HCT116 (cell line): ENCODE data around the gene ATP12A. TPM values are rescaled to one million over a fixed set of nuclear protein-coding genes. Genes with fewer than 3 reads are reported as not detected.

Experiments used
- ATAC-seq: fragments of 200-7000 bp; cut with Tn5 transposase; 2 replicates; pipeline ENCODE4 v1.9.1; 2020; ENCODE audit warnings: mild to moderate bottlenecking, moderate library complexity
- BruUV-seq: library from RNA; stranded (reverse); fragments of 400-500 nt; replicated peaks from 2 replicates; lab custom pipeline; 2021; lab: Mats Ljungman, UMichigan
- CTCF ChIA-PET: fragments of 300-600 bp; sonication (Branson Sonifier 250); formaldehyde crosslinking; loops from one replicate; lab custom pipeline; 2021; ENCODE audit warnings: antibody characterized with exemption; lab: Charles Lee
- POLR2A ChIA-PET: fragments of 300-600, 350-600 bp; sonication (Branson Sonifier 250); formaldehyde crosslinking; loops from one replicate; lab custom pipeline; 2021; ENCODE audit warnings: antibody characterized with exemption; lab: Charles Lee
- RAD21 ChIA-PET, 2 experiments: fragments of 300-600 bp; sonication (Branson Sonifier 250); formaldehyde crosslinking; loops; one replicate each; lab custom pipeline; 2023; ENCODE audit warnings: low total read pairs in 2 of 2; ENCODE audit not compliant: uncharacterized antibody in 2 of 2, unreplicated experiment in 2 of 2, low non-redundant PET in 1 of 2; lab: Charles Lee
- DNase-seq: peaks from one replicate; pipeline ENCODE4 v3.0.0-alpha.2; 2010; ENCODE audit warnings: low read depth, low spot score
- H2AFZ ChIP-seq: fragments of 200-600 bp; shearing (Covaris generic), sonication (generic); 2 replicates; pipeline ENCODE4 v1.6.1; 2017; ENCODE audit warnings: low read depth, mixed run types, mixed read lengths, antibody characterized with exemption, low read length; ENCODE audit not compliant: poor library complexity, severe bottlenecking
- H3K27ac ChIP-seq: 2 replicates; pipeline ENCODE4 v1.5.1; 2012; ENCODE audit warnings: low read depth, low read length
- H3K27me3 ChIP-seq: fragments of 200-600 bp; sonication (generic); 2 replicates; pipeline ENCODE4 v1.6.1; 2016; ENCODE audit warnings: mixed run types, low read length, mixed read lengths; ENCODE audit not compliant: insufficient read depth
- H3K36me3 ChIP-seq, 2 experiments: fragments of 200-500 bp in 1 of 2; fragments of 200-600 bp in 1 of 2; sonication (Bioruptor generic) in 1 of 2; sonication (generic) in 1 of 2; 2 replicates each; pipeline versions ENCODE4 v1.5.1 to v1.6.1; 2014 to 2016; ENCODE audit warnings: low read length in 2 of 2, inconsistent platforms in 1 of 2, mixed read lengths in 1 of 2, mixed run types in 1 of 2; ENCODE audit not compliant: insufficient read depth in 2 of 2, control insufficient read depth in 1 of 2
- H3K4me1 ChIP-seq, 2 experiments: fragments of 200-600 bp in 1 of 2; sonication (generic) in 1 of 2; 2 replicates each; pipeline versions ENCODE4 v1.5.1 to v1.6.1; 2012 to 2017; ENCODE audit warnings: low read length in 2 of 2, inconsistent platforms in 1 of 2, mild to moderate bottlenecking in 1 of 2, mixed read lengths in 1 of 2, mixed run types in 1 of 2, moderate library complexity in 1 of 2; ENCODE audit not compliant: insufficient read depth in 2 of 2, control insufficient read depth in 1 of 2
- H3K4me2 ChIP-seq: fragments of 200-600 bp; sonication (generic); 2 replicates; pipeline ENCODE4 v1.6.1; 2017; ENCODE audit warnings: mixed run types, low read length, mixed read lengths
- H3K4me3 ChIP-seq, 2 experiments: fragments of 200-600 bp in 1 of 2; sonication (generic) in 1 of 2; replicated peaks in 1 of 2; 2 replicates each; pipeline ENCODE4 v1.5.1; 2011 to 2016; ENCODE audit warnings: low read length in 2 of 2, control low read depth in 1 of 2, low read depth in 1 of 2, mild to moderate bottlenecking in 1 of 2, mixed read lengths in 1 of 2, mixed run types in 1 of 2
- H3K79me2 ChIP-seq: fragments of 200-600 bp; sonication (generic); 2 replicates; pipeline ENCODE4 v1.6.1; 2017; ENCODE audit warnings: mild to moderate bottlenecking, mixed run types, low read length, moderate library complexity, mixed read lengths; ENCODE audit not compliant: insufficient read depth
- H3K9ac ChIP-seq: fragments of 200-600 bp; sonication (generic); 2 replicates; pipeline ENCODE4 v1.6.1; 2016; ENCODE audit warnings: low read length, mixed read lengths
- H3K9me2 ChIP-seq: fragments of 200-600 bp; sonication (generic), shearing (Covaris generic); 2 replicates; pipeline ENCODE4 v1.6.1; 2017; ENCODE audit warnings: mixed run types, mild to moderate bottlenecking, moderate library complexity; ENCODE audit not compliant: insufficient read depth
- H3K9me3 ChIP-seq, 2 experiments: fragments of 200-500 bp in 1 of 2; fragments of 200-600 bp in 1 of 2; sonication (Bioruptor generic) in 1 of 2; sonication (generic) in 1 of 2; 2 replicates each; pipeline ENCODE4 v1.6.1; 2014 to 2017; ENCODE audit warnings: low read length in 2 of 2, mixed read lengths in 2 of 2, inconsistent platforms in 1 of 2, low read depth in 1 of 2, mild to moderate bottlenecking in 1 of 2, mixed run types in 1 of 2, moderate library complexity in 1 of 2; ENCODE audit not compliant: control insufficient read depth in 1 of 2, insufficient read depth in 1 of 2
- H4K20me1 ChIP-seq: fragments of 200-600 bp; sonication (generic), shearing (Covaris generic); 2 replicates; pipeline ENCODE4 v1.6.1; 2017; ENCODE audit warnings: mixed run types, mild to moderate bottlenecking, moderate library complexity; ENCODE audit not compliant: insufficient read depth
- CBX3 ChIP-seq: IDR thresholded peaks from 2 replicates; pipeline ENCODE4 v1.6.1; 2012; ENCODE audit warnings: low read depth
- CEBPB ChIP-seq: IDR thresholded peaks from 2 replicates; pipeline ENCODE4 v1.6.1; 2012; ENCODE audit warnings: low read depth
- EGR1 ChIP-seq: IDR thresholded peaks from 2 replicates; pipeline ENCODE4 v1.6.1; 2012; ENCODE audit warnings: low read depth
- ELF1 ChIP-seq: IDR thresholded peaks from 2 replicates; pipeline ENCODE4 v1.6.1; 2012; ENCODE audit warnings: low read depth, borderline replicate concordance
- EZH2 ChIP-seq: fragments of 200-600 bp; sonication (generic); IDR thresholded peaks from 2 replicates; pipeline ENCODE4 v1.6.1; 2017; ENCODE audit warnings: antibody characterized with exemption, mixed run types
- EZH2phosphoT487 ChIP-seq: fragments of 200-600 bp; IDR thresholded peaks from 2 replicates; pipeline ENCODE4 v1.6.1; 2018; ENCODE audit warnings: antibody characterized with exemption, borderline replicate concordance
- RAD21 ChIP-seq: IDR thresholded peaks from 2 replicates; pipeline ENCODE4 v1.6.1; 2012; ENCODE audit warnings: low read depth, mild to moderate bottlenecking
- YY1 ChIP-seq: IDR thresholded peaks from 2 replicates; pipeline ENCODE4 v1.6.1; 2011; ENCODE audit warnings: low read length, low read depth, moderate library complexity, mild to moderate bottlenecking; ENCODE audit not compliant: insufficient replicate concordance; ENCODE audit errors: extremely low read depth
- intact Hi-C: fragments of 100-400 bp; cut with micrococcal nuclease; formaldehyde crosslinking; loops from 2 replicates; pipeline ENCODE4 v1.10.0; 2022
- total RNA-seq: library from RNA; stranded (reverse); gene quantifications from one replicate; pipeline ENCODE4 v1.2.1, GENCODE V29; 2021; ENCODE audit not compliant: unreplicated experiment
- TF ChIP-seq, protein P1 (sequence below): IDR thresholded peaks from 2 replicates; pipeline ENCODE4 v1.6.1; 2012
- TF ChIP-seq, protein P2 (sequence below), 3 experiments: fragments of 200-600 bp in 1 of 3; sonication (generic) in 1 of 3; IDR thresholded peaks in 2 of 3; conservative IDR thresholded peaks in 1 of 3; 2 replicates each; pipeline ENCODE4 v1.5.1; 2012 to 2017; ENCODE audit warnings: low read depth in 2 of 3, low read length in 2 of 3, antibody characterized with exemption in 1 of 3, borderline replicate concordance in 1 of 3, control low read depth in 1 of 3, mild to moderate bottlenecking in 1 of 3, mixed read lengths in 1 of 3, mixed run types in 1 of 3, moderate library complexity in 1 of 3; ENCODE audit not compliant: insufficient read depth in 1 of 3
- TF ChIP-seq, protein P3 (sequence below): IDR thresholded peaks from 2 replicates; pipeline ENCODE4 v1.6.1; 2011; ENCODE audit warnings: mild to moderate bottlenecking, low read length, moderate library complexity; ENCODE audit not compliant: insufficient replicate concordance; ENCODE audit errors: extremely low read depth

ATP12A gene
- total RNA-seq, 1 experiment from 2014 or later: 0.30 TPM

DNA sequence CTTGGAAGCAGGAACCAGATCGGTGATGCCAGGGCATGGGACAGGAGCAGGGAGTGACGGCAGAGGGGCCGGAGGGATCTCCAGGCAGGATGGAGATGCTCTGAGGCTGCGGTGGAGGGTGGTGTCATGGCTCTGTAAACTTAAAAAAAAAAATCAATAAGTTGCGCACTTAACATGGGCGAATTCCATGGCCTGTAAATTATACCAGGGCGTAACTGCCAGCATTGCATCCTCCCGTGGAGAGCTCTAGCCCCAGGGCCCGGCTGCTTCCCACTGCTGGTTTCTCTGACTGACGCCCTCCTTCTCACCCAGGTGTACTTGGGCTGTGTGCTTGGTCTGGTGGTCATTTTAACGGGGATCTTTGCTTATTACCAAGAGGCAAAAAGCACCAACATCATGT lies 8.7 kb downstream of the ATP12A start:
- Histone ChIP-seq H3K9me3 (no peaks in the 10 kb centered on the region), H3K4me1 (peaks cover 9 to 13% of the 10 kb centered on the region in 2 experiments), H2AFZ (no peak overlapping the region), H3K36me3 (no peaks in the 10 kb centered on the region), H4K20me1 (no peaks in the 10 kb centered on the region), H3K4me2 (no peak overlapping the region), H3K9me2 (no peaks in the 10 kb centered on the region), H3K4me3 (no peak overlapping the region), H3K27me3 (no peaks in the 10 kb centered on the region; the same call in 1 of the 2 replicates), H3K9ac (no peak overlapping the region), H3K27ac (no peak overlapping the region), H3K79me2 (no peaks in the 10 kb centered on the region)
- POLR2A ChIA-PET: no interaction called here
- no TSS peak for BruUV-seq
- CTCF ChIA-PET: no interaction called here
- DNase-seq (no peak), ATAC-seq (no peak)
- intact Hi-C loops: no loop called here
- RAD21 ChIA-PET: no interaction called here
- TF ChIP-seq, protein P1, sequence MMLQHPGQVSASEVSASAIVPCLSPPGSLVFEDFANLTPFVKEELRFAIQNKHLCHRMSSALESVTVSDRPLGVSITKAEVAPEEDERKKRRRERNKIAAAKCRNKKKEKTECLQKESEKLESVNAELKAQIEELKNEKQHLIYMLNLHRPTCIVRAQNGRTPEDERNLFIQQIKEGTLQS: no peak
- TF ChIP-seq, protein P2, sequence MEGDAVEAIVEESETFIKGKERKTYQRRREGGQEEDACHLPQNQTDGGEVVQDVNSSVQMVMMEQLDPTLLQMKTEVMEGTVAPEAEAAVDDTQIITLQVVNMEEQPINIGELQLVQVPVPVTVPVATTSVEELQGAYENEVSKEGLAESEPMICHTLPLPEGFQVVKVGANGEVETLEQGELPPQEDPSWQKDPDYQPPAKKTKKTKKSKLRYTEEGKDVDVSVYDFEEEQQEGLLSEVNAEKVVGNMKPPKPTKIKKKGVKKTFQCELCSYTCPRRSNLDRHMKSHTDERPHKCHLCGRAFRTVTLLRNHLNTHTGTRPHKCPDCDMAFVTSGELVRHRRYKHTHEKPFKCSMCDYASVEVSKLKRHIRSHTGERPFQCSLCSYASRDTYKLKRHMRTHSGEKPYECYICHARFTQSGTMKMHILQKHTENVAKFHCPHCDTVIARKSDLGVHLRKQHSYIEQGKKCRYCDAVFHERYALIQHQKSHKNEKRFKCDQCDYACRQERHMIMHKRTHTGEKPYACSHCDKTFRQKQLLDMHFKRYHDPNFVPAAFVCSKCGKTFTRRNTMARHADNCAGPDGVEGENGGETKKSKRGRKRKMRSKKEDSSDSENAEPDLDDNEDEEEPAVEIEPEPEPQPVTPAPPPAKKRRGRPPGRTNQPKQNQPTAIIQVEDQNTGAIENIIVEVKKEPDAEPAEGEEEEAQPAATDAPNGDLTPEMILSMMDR (IDR thresholded peaks at IDR 0.05 in 2 of 3, conservative IDR thresholded peaks at IDR 0.05 in 1 of 3; ENCODE audit: borderline replicate concordance in 1 of 3, insufficient read depth in 1 of 3, low read depth in 2 of 3, low read length in 2 of 3): no peak
- TF ChIP-seq CEBPB (no peak), RAD21 (no peak)

DNA sequence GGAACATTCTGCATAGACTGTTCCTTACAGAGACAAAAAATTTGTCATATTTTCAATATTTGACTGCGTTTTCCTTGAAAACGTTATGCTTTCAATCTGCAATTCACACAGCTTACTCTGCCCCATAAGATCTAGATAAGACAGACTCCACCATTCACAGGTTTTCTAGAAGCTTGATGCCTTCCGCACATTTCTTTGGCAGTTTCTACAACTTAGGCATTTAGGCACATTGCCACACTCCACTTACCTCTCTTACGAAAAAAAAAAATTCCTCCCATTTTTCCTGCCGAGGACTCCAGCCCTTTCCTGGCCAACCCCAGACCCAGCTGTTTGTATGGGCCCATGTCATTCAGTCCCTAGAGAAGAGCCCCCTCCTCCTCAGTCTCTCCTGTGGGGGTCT lies 11.2 kb downstream of the ATP12A start:
- H3K4me2 ChIP-seq: no peak overlapping the region
- H3K9me3 ChIP-seq: no peaks in the 10 kb centered on the region
- CTCF ChIA-PET: no interaction called here
- no peak overlapping the region for H3K4me3 ChIP-seq
- H3K9ac ChIP-seq: no peak overlapping the region
- H2AFZ ChIP-seq: no peak overlapping the region
- no peaks in the 10 kb centered on the region; the same call in 1 of the 2 replicates for H3K27me3 ChIP-seq
- no peaks in the 10 kb centered on the region for H3K79me2 ChIP-seq
- DNase-seq (no peak), ATAC-seq (no peak)
- no peak overlapping the region for H3K27ac ChIP-seq
- TF ChIP-seq EZH2phosphoT487 (no peak), YY1 (no peak), CBX3 (no peak), RAD21 (no peak), EZH2 (no peak), EGR1 (no peak), ELF1 (no peak), CEBPB (no peak)
- TF ChIP-seq, protein P2 (IDR thresholded peaks at IDR 0.05 in 2 of 3, conservative IDR thresholded peaks at IDR 0.05 in 1 of 3; ENCODE audit: borderline replicate concordance in 1 of 3, insufficient read depth in 1 of 3, low read depth in 2 of 3, low read length in 2 of 3): no peak
- TF ChIP-seq, protein P3, sequence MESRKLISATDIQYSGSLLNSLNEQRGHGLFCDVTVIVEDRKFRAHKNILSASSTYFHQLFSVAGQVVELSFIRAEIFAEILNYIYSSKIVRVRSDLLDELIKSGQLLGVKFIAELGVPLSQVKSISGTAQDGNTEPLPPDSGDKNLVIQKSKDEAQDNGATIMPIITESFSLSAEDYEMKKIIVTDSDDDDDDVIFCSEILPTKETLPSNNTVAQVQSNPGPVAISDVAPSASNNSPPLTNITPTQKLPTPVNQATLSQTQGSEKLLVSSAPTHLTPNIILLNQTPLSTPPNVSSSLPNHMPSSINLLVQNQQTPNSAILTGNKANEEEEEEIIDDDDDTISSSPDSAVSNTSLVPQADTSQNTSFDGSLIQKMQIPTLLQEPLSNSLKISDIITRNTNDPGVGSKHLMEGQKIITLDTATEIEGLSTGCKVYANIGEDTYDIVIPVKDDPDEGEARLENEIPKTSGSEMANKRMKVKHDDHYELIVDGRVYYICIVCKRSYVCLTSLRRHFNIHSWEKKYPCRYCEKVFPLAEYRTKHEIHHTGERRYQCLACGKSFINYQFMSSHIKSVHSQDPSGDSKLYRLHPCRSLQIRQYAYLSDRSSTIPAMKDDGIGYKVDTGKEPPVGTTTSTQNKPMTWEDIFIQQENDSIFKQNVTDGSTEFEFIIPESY: no peak
- peaks cover 0 to 4% of the 10 kb centered on the region in 2 experiments; a peak in 3 of 4 replicates for H3K4me1 ChIP-seq
- no peaks in the 10 kb centered on the region for H4K20me1 ChIP-seq
- POLR2A ChIA-PET: no interaction called here
- BruUV-seq: no TSS peak
- no peaks in the 10 kb centered on the region for H3K9me2 ChIP-seq
- intact Hi-C loops: loop anchor here (5.0 kb wide), 1 partner anchor 36 kb away; no protein-coding TSS in a partner anchor
- RAD21 ChIA-PET: no interaction called here
- no peaks in the 10 kb centered on the region for H3K36me3 ChIP-seq
